GM19043 (cell line): ENCODE results near the gene HBQ1.
"Not testable (repeated sequence)": the region's sequence is repeated elsewhere in the genome, so short reads cannot be mapped to it uniquely, and the experiment has no call there.

Source experiments
- ATAC-seq: cut with Tn5 transposase; IDR thresholded peaks from one replicate; pipeline ENCODE4 v1.9.1; 2021; ENCODE audit warnings: low read depth; ENCODE audit not compliant: unreplicated experiment

Gene HBQ1

DNA sequence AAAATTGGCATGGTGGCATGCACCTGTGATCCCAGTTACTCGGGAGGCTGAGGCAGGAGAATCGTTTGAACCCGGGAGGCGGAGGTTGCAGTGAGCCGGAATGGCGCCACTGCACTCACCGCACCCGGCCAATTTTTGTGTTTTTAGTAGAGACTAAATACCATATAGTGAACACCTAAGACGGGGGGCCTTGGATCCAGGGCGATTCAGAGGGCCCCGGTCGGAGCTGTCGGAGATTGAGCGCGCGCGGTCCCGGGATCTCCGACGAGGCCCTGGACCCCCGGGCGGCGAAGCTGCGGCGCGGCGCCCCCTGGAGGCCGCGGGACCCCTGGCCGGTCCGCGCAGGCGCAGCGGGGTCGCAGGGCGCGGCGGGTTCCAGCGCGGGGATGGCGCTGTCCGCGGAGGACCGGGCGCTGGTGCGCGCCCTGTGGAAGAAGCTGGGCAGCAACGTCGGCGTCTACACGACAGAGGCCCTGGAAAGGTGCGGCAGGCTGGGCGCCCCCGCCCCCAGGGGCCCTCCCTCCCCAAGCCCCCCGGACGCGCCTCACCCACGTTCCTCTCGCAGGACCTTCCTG lies at the start of gene HBQ1:
HBQ1 (plus strand) TSS at position 359 of the 575 bp plus-strand sequence; CDS start at position 387, 28 bp downstream.
- no peak for ATAC-seq

DNA sequence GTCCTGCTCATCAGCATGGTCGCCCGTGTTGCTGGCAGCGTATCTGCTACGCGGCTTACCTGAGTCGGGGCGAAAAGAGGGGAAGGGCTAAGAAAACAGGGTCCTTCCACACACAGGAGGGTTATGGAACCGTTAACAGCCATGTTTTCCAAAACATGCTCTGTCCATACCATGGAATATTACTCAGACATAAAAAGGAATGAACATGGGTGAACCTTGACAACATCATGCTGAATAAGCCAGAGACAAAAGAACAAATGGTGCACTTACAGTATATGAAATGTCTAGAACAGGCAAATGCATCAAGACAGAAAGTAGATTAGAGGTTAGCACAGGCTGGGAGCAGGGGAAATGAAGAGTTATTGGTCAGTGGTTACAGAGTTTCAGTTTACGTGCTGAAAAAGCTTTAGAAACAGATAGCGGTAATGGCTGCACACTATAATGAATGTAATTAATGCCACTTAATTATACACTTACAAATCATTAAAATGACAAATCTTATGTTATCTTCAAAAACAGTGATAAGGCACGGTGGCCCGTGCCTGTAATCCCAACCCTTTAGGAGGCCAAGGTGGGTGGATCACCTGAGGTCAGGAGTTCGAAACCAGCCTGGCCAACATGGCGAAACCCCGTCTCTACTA lies 49.6 kb upstream of the HBQ1 start:
- ATAC-seq: no peak

GRCh38 chr16:132120-132519 lies 48.1 kb upstream of the HBQ1 start:
- ATAC-seq: no peak

DNA sequence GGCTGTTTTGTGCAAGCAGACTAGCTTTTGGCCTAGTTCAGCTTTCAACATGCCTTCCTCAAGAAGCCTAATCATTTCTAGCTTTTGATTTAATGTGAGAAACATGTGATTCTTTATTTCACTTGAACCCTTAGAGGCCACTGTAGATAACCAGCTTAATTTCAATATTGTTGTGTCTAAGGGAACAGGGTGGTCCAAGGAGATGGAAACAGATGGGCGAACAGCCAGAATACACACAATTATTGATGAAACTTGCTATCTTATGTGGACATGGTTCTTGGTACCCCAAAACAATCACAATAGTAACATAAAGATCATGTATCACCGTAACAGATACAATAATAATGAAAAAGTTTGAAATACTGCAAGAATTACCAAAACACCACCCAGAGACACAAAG lies 46.5 kb upstream of the HBQ1 start:
- ATAC-seq: no peak

DNA sequence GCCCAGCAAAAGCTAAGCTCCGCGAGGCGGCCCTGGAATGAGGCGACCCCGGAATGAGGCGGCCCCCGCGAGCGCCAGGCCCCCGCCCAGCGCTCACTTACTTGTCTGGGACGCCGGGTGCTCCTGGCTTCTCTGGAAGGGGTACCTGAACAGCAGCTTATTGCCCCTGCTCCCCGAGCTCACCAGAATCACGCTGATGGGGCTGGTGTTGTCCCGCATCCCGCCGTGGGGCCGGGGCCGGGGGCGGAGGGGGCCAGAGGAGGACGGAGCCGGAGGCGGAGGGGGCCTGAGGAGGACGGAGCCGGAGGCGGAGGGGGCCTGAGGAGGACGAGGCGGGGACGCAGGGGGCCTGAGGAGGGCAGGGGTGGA lies 42.2 kb upstream of the HBQ1 start:
- no peak for ATAC-seq

DNA sequence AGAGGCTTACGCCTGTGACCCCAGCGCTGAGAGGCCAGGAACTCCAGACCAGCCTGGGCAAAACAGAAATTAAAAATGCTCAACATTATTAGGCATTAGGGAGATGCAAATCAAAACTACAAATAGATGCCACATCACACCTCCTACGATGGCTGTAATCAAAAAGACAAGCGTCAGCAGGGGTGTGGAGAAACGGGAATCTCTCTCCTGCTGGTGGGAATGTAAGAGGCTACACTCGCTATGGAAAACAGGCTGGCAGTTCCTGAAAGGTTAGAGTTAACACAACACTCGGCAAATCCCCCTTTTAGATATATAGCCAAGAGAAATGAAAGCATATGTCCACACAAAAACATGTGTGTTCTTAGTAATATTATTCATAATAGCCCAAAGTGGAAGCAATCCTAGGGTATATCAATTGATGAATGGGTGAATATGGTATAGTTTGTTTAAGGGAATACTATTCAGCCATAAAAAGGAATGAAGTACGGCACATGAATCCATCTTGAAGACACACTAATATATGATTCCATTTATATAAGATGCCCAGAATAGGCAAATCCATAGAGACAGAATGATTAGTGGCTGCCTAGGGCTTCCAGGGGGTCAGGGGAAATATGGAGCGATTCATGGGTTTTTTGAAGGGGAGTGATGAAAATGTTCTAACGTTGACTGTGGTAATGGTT lies 39.9 kb upstream of the HBQ1 start:
- ATAC-seq: no peak

DNA sequence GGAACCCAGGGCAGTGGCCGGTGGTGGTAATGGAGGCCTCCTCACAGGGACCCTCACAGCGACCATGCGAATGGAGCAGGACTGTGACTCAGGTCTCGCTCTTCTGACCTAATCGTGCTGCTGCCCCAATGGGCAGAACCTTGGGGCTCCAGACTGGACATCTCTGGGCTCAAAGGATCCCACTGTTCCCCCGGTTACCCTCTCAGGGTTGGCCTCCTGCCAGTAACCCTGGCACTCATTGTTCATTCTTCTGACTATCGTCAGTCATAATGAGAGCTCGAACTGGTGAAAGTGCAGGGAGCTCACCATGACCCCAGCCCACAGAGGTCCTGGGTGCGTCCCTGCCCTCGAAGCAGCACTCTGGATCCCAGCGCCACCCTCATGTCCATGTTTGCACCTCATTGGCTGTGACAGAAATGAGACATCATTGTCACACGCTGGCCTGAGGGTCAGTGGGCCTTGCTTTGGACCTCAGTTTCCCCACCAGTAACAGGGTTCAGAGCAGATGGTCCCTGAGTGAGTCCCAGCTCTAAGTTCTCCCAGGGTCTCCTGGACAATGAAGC lies 37.8 kb upstream of the HBQ1 start:
- ATAC-seq: no peak

GRCh38 chr16:143047-143446 lies 37.2 kb upstream of the HBQ1 start:
- no peak for ATAC-seq

DNA sequence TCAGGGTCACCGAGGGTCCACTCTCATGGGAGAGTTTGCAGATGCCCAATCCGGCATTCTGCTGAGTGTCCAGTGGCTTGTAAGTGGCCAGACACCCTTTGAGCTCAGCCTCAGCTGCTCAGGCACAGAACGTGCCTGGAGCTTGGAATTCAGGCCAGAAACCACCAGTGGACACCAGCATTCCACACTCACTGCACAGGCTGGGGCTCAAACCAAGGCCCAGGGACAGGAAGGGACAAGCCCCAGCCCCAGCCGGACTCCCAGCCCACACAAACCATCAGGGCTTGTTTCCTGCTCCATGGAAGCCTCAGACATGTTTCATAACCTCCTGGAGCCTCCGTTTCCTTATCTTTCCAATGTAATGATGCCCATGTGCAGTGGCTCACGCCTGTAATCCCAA lies 36.8 kb upstream of the HBQ1 start:
- no peak for ATAC-seq

- no peak for ATAC-seq
These were observed 35.4 kb upstream of the HBQ1 start for GRCh38 chr16:144797-145252.

DNA sequence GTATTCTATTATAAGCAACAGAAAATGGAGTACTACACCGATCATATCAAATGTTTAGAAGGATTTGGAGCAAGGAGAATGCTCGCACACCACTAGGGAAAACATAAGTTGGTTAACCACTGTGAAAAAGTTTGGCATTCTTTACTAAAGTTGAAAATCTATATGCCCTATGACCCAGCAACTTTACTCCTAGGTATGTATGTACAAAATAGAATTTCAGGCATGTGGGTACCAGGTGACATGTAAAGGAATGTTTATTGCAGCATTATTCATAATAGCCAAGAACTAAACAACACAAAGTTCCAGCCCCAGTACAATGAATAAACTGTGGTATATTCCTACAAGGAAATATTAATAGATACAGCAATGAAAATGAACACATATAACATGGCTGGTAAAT lies 33.6 kb upstream of the HBQ1 start:
- ATAC-seq: no peak

DNA sequence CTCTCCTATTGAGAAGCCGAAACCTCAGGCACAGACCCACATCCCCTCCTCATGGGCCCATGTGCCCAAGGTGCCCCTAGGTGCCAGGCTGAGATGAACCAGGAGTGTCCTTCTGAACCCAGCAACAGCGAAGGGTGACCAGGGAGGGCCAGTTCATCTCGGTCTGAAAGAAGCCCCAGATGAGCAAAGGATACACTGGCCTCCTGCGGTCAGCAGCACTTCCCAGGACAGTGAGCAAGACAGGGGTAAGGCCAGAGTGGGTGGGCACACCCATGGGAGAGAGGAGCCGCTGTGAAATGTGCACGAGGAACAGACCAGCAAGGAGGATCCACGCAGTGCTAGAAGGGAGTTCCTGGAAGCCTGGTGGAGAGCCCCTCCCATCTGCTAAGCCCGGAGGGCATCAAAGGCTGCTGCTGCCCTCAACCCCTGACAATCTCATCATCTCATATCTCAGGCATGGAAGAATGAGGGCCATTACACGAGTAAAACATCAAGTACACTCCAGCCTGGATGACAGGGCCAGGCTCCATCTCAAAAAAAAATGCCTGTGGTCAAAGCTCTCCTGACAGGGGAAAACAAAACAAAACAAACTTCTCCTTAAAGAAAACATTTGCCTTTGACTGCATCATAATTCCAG lies 31.1 kb upstream of the HBQ1 start:
- ATAC-seq: no peak

DNA sequence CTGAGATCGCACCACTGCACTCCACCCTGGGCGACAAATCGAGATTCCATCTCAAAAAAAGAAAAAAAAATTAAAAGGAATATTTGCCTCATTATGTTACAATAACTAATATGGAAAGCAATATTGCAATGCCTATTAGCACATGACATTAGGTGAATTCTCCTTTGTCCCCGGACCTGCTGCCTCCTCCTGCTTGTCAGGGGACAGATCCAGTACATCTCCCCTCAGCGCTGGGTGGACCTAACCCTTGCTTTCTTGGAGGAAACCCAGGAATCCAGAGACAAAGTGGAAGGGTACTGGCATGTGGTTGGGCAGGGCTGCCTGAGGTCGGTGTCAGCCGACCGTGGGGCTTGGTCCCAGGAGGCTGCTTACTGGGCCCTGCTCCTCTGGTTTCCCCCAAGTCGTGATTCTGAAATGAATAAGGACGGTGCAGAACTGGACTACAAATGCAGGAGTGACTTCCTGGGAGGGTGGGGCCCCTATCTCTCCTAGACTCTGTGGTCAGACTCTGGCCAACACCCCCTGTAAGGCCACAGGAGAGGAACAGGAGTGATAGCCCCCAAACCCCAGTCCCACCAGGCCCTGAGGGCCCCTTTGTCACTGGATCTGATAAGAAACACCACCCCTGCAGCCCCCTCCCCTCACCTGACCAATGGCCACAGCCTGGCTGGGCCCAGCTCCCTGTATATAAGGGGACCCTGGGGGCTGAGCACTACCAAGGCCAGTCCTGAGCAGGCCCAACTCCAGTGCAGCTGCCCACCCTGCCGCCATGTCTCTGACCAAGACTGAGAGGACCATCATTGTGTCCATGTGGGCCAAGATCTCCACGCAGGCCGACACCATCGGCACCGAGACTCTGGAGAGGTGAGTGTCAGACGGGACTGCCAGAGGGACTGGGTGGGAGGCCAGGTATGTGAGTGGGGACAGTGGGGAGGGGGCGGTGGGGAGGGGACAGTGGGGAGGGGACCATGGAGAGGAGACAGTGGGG lies 27.8 kb upstream of the HBQ1 start, which contains the start of gene HBZ:
HBZ (plus strand) TSS at position 504 of the 988 bp plus-strand sequence; CDS start at position 770, 266 bp downstream.
- no peak for ATAC-seq

DNA sequence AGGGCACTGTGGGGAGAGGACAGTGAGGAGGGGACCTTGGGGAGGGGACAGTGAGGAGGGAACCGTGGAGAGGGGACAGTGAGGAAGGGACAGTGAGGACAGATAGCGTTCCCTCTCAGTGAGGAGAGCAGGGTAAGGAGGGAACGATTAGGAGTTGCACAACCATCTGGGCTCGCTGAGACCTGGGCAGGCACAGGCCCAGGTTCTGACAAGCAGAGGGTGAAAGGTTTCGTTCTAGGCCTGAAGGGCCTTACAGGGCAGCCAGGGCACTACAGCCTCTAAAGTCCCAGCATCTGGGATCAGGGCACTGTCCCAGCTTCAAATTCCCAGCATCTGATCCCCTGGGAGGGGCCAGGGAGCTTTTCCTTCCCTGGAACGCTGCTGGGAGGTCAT lies 27.1 kb upstream of the HBQ1 start:
- not testable (repeated sequence) for ATAC-seq

DNA sequence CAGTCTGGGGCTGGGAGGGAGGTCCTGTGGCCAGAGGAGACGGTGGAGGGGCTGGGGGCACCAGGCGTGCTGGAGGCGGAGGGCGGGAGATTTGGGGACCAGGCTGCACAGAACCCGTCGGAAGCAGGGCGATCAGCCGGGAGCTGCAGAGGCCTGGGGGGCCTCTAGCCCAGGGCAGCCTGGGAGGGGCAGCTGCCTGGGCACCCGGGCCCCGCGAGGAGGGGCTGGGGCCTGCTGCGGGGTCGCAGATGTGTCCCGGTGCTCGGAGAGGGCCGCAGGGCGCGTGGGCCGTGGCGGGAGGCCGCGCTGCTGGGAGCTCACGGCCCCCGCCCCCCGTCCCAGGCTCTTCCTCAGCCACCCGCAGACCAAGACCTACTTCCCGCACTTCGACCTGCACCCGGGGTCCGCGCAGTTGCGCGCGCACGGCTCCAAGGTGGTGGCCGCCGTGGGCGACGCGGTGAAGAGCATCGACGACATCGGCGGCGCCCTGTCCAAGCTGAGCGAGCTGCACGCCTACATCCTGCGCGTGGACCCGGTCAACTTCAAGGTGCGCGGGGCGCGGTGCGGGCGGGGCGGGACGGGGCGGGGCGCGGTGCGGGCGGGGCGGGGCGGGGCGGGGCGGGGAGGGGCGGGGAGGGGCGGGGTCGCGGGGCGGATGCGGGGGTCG lies 26.6 kb upstream of the HBQ1 start:
- ATAC-seq: not testable (repeated sequence)

DNA sequence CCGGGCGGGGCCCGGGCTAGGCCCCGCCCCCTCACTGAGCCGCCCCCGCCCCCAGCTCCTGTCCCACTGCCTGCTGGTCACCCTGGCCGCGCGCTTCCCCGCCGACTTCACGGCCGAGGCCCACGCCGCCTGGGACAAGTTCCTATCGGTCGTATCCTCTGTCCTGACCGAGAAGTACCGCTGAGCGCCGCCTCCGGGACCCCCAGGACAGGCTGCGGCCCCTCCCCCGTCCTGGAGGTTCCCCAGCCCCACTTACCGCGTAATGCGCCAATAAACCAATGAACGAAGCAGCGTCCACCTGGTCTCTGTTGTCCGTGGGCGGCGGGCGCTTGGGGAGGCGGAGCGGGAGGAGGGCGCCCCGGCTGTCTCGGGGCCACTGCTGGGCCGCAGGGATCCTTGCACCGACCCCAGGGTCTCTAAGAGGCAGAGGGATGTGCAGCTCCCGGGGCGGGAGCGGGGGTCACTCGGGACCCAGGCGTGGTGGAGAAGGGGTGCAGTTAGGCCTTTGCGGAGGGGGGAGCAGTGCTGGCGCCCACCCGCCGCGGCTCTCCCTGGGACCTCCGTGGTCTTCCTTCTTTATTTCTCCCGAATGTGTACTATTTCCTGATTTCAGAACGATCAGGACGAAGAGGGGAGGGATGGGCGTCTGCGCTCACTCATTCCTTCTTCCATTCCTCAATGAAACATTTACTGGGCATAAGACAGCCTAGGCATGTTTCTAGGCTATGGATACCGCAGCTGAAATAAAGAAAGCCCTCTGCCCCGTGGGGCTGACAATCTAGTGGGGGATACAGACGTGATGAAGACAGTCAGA lies 25.8 kb upstream of the HBQ1 start:
- no peak for ATAC-seq

DNA sequence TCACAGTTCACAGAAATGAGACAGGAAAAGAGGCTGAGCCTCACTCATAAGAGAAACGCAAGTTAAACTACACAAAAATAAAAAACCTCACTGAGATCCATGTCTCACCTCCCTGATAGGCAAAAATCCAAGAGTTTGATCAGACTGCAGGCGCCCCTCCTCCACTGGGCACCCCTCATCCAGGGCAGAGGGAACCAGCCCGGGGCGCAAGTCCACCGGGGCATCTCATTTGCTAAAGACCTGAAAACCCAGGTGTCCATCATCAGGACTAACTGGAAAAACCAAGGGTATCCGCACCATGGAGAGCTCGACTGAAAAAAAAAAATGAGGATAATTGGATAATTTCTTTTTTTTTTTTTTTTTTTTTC lies 25.2 kb upstream of the HBQ1 start:
- ATAC-seq: no peak

DNA sequence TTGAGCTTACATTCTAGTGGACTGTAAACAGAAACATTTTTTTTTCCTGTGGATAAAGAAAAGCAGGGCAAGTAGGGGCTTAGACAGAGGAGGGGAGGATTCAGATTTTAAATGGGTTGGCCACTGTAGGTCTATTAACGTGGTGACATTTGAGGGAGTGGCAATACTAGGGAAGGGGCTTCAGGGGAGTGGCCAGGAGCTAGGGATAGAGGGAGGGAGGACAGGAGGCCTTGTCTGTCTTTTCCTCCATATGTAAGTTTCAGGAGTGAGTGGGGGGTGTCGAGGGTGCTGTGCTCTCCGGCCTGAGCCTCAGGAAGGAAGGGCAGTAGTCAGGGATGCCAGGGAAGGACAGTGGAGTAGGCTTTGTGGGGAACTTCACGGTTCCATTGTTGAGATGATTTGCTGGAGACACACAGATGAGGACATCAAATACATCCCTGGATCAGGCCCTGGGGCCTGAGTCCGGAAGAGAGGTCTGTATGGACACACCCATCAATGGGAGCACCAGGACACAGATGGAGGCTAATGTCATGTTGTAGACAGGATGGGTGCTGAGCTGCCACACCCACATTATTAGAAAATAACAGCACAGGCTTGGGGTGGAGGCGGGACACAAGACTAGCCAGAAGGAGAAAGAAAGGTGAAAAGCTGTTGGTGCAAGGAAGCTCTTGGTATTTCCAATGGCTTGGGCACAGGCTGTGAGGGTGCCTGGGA lies 21.0 kb upstream of the HBQ1 start:
- ATAC-seq: no peak
